Measurements from ENCODE around the gene TNFRSF13B. TPM values are rescaled to one million over a fixed set of nuclear protein-coding genes. Genes with fewer than 3 reads are reported as not detected.
A peak's percentile ranks its signal among the peaks of the same experiment; 100 is the strongest.

TNFRSF13B gene
- total RNA-seq, 1 experiment from 2014 or later: 0.28 TPM

GRCh38 chr17:16916557-16916920 is 55.4 kb downstream of the TNFRSF13B start:
- H3K9me3 Mint-ChIP-seq: no peaks in the 10 kb centered on the region; a peak in 1 of 5 replicates
- Histone ChIP-seq H2BK120ac (ENCODE audit: low read depth, low read length, poor library complexity, severe bottlenecking) (no peak overlapping the region), H3K4ac (ENCODE audit: low read depth, low read length) (no peak overlapping the region), H4K5ac (ENCODE audit: insufficient read length, low read depth, low read length) (no peak overlapping the region), H2AFZ (ENCODE audit: low read length) (no peak overlapping the region), H3K27me3 (ENCODE audit: insufficient read depth, low read length) (no peaks in the 10 kb centered on the region), H3K56ac (ENCODE audit: insufficient read length, low read depth, low read length) (no peak overlapping the region), H3K23ac (ENCODE audit: insufficient read length, low read depth, low read length) (no peak overlapping the region), H3T11ph (ENCODE audit: low read length) (no peak overlapping the region), H3K4me2 (ENCODE audit: insufficient read depth, insufficient read length, low read length) (no peak overlapping the region), H3K79me1 (ENCODE audit: insufficient read depth, low read depth, low read length, poor library complexity, severe bottlenecking) (no peaks in the 10 kb centered on the region), H3K27ac (ENCODE audit: insufficient read length, low read depth, low read length) (no peak overlapping the region), H3K79me2 (ENCODE audit: insufficient read depth, low read length) (no peaks in the 10 kb centered on the region), H3K18ac (ENCODE audit: insufficient read length, low read depth, low read length) (no peak overlapping the region), H2BK12ac (ENCODE audit: insufficient read length, low read depth, low read length) (no peak overlapping the region), H2BK20ac (ENCODE audit: low read depth, low read length, poor library complexity, severe bottlenecking) (no peak overlapping the region), H4K20me1 (ENCODE audit: control insufficient read depth, insufficient read depth, insufficient read length) (no peaks in the 10 kb centered on the region), H4K91ac (ENCODE audit: insufficient read length, low read depth, low read length) (no peak overlapping the region), H4K8ac (replicated peaks; ENCODE audit: insufficient read length, low read depth, low read length) (no peak overlapping the region), H3K4me1 (ENCODE audit: insufficient read depth, low read length) (no peaks in the 10 kb centered on the region), H2BK15ac (ENCODE audit: low read depth, low read length) (no peak overlapping the region), H2BK5ac (ENCODE audit: insufficient read length, low read length) (no peak overlapping the region), H3K9me3 (ENCODE audit: control insufficient read depth, low read depth, low read length) (no peaks in the 10 kb centered on the region), H2AK5ac (ENCODE audit: insufficient read length, low read length) (no peak overlapping the region), H3K23me2 (ENCODE audit: insufficient read length, low read depth, low read length, poor library complexity, severe bottlenecking) (no peaks in the 10 kb centered on the region), H3K14ac (ENCODE audit: insufficient read depth, low read length) (no peak overlapping the region), H3K9ac (ENCODE audit: extremely low read depth, insufficient read length, low read length) (no peak overlapping the region)
- no CpG with 5 or more reads among the region's 5 CpGs for WGBS (ENCODE audit: extremely low coverage, insufficient read length, low lambda C conversion rate)
- peaks cover 2% of the 10 kb centered on the region; the same call in 1 of the 2 replicates for H3K27me3 Mint-ChIP-seq (ENCODE audit: low read depth)
- no peak overlapping the region for H3K4me3 Mint-ChIP-seq
- 0 out of 7 replicates have a peak overlapping the region, but pooled peaks of 1 of the 3 experiments have one; percentile 5 for H3K27ac Mint-ChIP-seq
- DNase-seq: no peak
- peaks cover 9% of the 10 kb centered on the region in 2 experiments; a peak in 3 of 4 replicates for H3K4me1 Mint-ChIP-seq
- no peaks in the 10 kb centered on the region; a peak in 1 of 7 replicates for H3K36me3 Mint-ChIP-seq (ENCODE audit: insufficient read depth in 1 of 3, low read depth in 3 of 3)
- TF ChIP-seq CTCF (conservative IDR thresholded peaks at IDR 0.05): no peak

All from H9 (cell line).